GM19193 (cell line): ENCODE data around the gene ADCY1.

ENCODE experiments used
- POLR2A ChIP-seq: IDR thresholded peaks from 4 replicates; pipeline ENCODE4 v1.6.1; 2011; ENCODE audit not compliant: insufficient read depth, insufficient read length; ENCODE audit errors: extremely low read depth

The ADCY1 gene

GRCh38 chr7:45702751-45703150, 128.6 kb downstream of the ADCY1 start:
- no peak for TF ChIP-seq POLR2A

- TF ChIP-seq POLR2A, result no peak
Measured at GRCh38 chr7:45703373-45703821, 129.2 kb downstream of the ADCY1 start.

GRCh38 chr7:45703911-45704682, 129.9 kb downstream of the ADCY1 start:
- TF ChIP-seq POLR2A, result no peak

- no peak for TF ChIP-seq POLR2A
Measured at GRCh38 chr7:45704683-45705016, 130.5 kb downstream of the ADCY1 start.

- TF ChIP-seq POLR2A, result no peak
Measured at GRCh38 chr7:45708046-45708950, 134.1 kb downstream of the ADCY1 start.

DNA sequence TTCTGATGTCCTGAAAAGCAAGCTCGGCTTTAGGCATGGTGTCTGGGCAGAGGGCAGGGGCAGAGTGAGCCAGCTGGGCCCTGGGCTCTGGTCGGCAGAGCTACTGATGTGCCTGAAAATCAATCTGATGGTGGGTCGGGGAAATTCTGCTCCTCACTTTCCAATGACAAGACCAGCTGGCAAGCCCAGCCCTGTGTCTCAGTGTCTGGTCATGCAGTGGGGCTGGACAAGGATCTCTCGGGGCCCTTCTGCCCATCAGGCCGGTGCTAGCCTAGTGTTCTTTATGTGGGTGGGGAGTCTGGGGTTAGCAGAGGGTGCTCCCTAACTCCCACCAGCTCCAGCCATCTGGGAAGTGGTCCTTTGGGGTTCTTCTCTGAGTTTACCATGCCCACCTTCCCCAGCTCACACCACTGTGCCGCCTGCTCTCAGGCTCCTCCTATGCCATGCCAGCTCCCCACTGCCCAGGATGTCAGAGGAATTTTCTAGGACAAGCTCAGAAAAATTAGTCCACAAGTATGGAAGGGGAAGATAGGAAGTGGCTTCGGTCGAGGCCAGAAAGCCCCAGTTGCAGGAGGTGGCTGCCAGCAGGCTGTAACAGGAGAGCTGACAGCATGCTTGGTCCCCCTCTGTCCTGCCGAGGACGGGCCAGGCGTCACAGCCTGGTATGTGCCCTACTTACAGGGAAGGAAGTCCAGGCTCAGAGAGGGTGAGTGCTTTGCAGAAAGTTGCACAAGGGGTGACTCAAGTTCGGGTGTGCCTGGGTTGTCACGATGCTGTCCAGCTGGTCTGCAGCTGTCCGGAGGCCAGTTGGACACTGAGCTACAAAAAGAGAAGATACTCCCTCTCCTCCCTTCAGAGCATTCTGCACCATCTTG, 135.2 kb downstream of the ADCY1 start:
- no peak for TF ChIP-seq POLR2A

DNA sequence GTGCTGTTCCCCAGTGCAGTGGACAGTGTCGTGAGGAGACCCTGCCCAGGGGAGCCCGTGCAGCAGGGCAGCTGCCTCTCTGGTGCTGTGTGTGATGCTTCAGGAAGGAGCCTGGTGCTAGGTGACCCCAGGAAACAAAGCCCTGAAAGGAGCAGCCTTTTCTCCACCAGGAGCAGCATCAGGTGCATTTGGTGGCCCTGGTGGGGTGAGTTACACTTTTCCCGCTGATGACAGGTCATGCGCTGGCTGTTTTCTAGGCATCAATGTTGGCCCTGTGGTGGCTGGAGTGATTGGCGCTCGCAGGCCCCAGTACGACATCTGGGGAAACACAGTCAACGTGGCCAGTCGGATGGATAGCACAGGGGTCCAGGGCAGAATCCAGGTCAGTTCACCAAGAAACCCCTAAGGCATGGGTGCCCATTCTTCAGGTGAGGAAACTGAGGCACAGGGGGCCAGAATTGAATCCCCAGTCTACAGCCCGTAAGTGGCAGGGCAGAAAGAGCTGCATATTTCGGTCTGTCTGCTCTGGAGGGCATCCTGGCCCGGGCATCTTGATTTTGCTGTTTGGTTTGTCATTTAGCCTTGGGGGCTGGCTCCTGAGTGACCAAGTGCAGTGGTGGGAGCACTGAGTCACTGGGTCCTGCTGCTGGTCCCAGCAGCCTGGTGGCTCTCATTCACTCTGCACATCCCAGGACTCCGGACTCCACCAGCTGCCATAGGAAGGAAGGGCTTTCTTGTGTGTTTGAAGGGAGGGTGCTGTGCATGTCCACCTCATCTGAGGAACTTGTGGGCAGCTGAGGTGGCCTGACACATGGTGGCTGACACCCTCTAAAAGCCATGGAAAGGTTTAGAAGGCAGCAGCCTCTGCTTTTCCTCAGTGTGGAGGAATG, 136.3 kb downstream of the ADCY1 start:
- no peak for TF ChIP-seq POLR2A

- TF ChIP-seq POLR2A, result no peak
Measured at GRCh38 chr7:45711161-45711490, 137.0 kb downstream of the ADCY1 start.

DNA sequence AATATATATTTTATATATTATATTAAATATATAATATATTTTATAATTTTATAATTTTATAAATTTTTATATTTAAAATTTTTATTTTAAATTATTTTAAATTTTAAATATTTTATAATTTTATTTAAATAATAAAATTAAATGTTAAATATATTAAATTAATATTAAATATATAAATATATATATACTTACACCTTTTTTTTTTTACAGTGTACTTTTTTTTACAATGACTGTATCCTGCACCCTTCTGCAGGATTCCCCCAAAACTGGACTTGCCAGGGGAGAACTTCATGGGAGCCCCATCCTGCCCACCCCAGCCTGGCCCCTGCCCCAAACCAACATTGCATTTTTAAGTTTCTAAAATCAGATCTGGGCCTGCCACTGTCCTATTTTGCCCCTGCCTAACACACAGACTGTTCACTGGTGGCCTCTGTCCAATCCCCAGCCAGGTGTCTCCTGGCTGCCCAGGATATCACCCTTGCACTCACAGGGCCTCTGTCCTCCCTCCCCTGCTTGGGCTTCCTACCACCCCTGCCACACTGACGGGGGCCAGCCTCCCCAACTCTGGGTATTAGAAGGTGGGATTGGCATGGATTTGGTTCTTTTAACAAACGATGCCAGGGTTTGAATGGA, 138.0 kb downstream of the ADCY1 start:
- no peak for TF ChIP-seq POLR2A

DNA sequence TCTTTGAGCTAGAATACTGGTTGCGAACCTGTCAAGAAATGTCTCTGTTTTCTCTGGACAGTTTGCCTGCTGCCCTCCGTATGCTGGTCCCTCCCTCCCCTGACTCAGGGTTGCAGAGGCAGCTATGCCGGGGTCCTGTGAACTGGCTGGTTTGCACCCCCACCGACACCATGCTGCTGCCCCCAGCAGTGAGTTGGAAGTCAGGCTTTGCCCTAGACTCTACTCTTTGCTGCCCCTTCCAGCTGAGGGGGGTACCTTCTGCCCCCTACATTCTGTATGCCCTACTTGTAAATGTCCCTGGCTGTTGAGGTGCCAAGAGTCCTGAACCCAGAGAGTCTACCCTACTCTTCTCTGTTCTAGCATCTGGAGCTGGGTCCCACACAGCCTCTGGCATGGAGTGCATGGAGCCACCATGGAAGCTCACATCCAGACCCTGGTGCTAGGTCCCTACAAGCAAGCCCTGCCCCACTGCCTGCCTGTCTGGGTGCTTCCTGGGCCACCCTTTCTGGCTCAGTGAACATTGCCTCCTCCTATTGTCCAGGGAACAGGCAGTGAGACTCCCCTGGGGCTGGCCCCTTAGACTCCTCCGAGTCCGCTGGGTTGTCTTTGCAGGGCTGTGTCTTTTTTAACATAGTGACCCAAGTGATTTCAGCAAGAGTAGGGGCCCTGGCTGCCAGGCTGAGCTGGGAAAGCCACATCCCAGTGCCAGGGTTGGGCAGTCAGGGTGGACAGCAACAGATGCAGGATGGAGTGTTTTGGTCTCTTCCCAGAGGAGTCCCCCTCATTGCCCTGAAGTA, 138.9 kb downstream of the ADCY1 start:
- TF ChIP-seq POLR2A, result no peak

- TF ChIP-seq POLR2A, result no peak
Measured at GRCh38 chr7:45713669-45714520, 139.7 kb downstream of the ADCY1 start.

- TF ChIP-seq POLR2A, result no peak
Measured at GRCh38 chr7:45714521-45714820, 140.3 kb downstream of the ADCY1 start.
